Measurements from ENCODE around the gene PLB1. TPM values are rescaled to one million over a fixed set of nuclear protein-coding genes. Genes with fewer than 3 reads are reported as not detected.

Gene PLB1
- total and polyA plus RNA-seq, 9 of the 15 experiments (the other 6 are each of a cell fraction or from before 2014, with no cell fraction given) = 0.01 to 0.09 (median 0.07) TPM; not detected in 2

DNA sequence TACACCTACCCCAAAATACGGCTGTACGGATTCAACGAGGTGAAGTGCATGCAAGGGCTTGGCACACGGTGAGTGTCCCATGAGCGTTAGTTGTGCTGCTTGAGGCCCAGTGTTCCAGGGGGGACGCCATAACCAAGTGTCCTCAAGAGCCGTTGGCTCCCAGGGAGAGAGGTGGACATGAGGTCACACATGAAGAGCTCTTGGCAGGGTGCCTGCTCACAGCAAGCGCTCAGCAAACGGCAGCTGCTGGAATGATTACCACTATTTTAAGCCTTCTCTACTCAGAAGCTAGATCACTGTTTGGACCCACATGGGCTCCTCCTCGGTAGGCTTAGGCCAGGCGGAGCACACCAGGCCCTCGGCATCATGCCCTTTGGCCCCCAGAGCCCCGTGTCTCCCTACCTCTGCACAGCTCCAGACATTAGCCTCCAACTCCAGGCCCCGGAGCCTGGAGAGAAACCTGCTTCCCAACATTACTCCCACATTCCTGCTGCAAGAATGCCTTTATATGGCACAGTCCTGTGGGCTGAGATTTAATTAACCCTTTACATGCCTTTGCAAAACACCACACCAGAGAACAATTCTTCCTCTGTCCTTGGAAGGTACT lies 187.3 kb downstream of the PLB1 start (continued):
- TF ChIP-seq ZNF311 (CRISPR knock-in tag; IDR thresholded peaks at IDR 0.05) = no peak
- no peak for TF ChIP-seq CGGBP1 (CRISPR knock-in tag; IDR thresholded peaks at IDR 0.05)
- TF ChIP-seq TFAM (CRISPR knock-in tag; conservative IDR thresholded peaks at IDR 0.05) = no peak
- TF ChIP-seq, protein P1, sequence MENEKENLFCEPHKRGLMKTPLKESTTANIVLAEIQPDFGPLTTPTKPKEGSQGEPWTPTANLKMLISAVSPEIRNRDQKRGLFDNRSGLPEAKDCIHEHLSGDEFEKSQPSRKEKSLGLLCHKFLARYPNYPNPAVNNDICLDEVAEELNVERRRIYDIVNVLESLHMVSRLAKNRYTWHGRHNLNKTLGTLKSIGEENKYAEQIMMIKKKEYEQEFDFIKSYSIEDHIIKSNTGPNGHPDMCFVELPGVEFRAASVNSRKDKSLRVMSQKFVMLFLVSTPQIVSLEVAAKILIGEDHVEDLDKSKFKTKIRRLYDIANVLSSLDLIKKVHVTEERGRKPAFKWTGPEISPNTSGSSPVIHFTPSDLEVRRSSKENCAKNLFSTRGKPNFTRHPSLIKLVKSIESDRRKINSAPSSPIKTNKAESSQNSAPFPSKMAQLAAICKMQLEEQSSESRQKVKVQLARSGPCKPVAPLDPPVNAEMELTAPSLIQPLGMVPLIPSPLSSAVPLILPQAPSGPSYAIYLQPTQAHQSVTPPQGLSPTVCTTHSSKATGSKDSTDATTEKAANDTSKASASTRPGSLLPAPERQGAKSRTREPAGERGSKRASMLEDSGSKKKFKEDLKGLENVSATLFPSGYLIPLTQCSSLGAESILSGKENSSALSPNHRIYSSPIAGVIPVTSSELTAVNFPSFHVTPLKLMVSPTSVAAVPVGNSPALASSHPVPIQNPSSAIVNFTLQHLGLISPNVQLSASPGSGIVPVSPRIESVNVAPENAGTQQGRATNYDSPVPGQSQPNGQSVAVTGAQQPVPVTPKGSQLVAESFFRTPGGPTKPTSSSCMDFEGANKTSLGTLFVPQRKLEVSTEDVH (IDR thresholded peaks at IDR 0.05; ENCODE audit: low read depth, partially characterized antibody) = no peak
- no peak for TF ChIP-seq ZNF232 (CRISPR knock-in tag; IDR thresholded peaks at IDR 0.05)
- no peak for TF ChIP-seq NCOA4 (IDR thresholded peaks at IDR 0.05; ENCODE audit: partially characterized antibody)
- TF ChIP-seq GATAD2B (IDR thresholded peaks at IDR 0.05; ENCODE audit: borderline replicate concordance) = no peak
- no peak for TF ChIP-seq SETDB1 (IDR thresholded peaks at IDR 0.05; ENCODE audit: low read length)
- TF ChIP-seq LARP7 (IDR thresholded peaks at IDR 0.05) = no peak
- no peak for TF ChIP-seq ZNF239 (CRISPR knock-in tag; IDR thresholded peaks at IDR 0.05)
- TF ChIP-seq TEAD2 (tag; IDR thresholded peaks at IDR 0.05) = peak; percentile 37; the same call in 1 of the 2 replicates
- peak in 1 of 2 experiments; percentile 49; a peak in 1 of 4 replicates for TF ChIP-seq MAZ (CRISPR knock-in tag; conservative IDR thresholded peaks at IDR 0.05 in 1 of 2, IDR thresholded peaks at IDR 0.05 in 1 of 2)
- no peak for TF ChIP-seq CC2D1A (IDR thresholded peaks at IDR 0.05)
- no peak for TF ChIP-seq PYGO2 (tag; IDR thresholded peaks at IDR 0.05)
- TF ChIP-seq JUN (IDR thresholded peaks at IDR 0.05; ENCODE audit: borderline replicate concordance, low read depth, low read length) = 0 out of 2 replicates have a peak, but pooled peaks have one; percentile 56
- TF ChIP-seq JUN (CRISPR knock-in tag; IDR thresholded peaks at IDR 0.05; ENCODE audit: borderline replicate concordance) = no peak
- TF ChIP-seq ZNF24 (IDR thresholded peaks at IDR 0.05) = no peak
- no peak for TF ChIP-seq E2F1 (CRISPR knock-in tag; IDR thresholded peaks at IDR 0.05)
- peak; percentile 97 for TF ChIP-seq L3MBTL2 (IDR thresholded peaks at IDR 0.05)
- no peak for TF ChIP-seq ZFPM2 (CRISPR knock-in tag; IDR thresholded peaks at IDR 0.05)
- TF ChIP-seq HNRNPL (IDR thresholded peaks at IDR 0.05; ENCODE audit: low read depth, low read length) = no peak
- TF ChIP-seq ATF1 (CRISPR knock-in tag; IDR thresholded peaks at IDR 0.05) = no peak
- no peak; the same call in 1 of the 2 replicates for TF ChIP-seq ATF1 (tag; IDR thresholded peaks at IDR 0.05)
- no peak for TF ChIP-seq ZNF224 (CRISPR knock-in tag; IDR thresholded peaks at IDR 0.05)
- TF ChIP-seq, protein P2, sequence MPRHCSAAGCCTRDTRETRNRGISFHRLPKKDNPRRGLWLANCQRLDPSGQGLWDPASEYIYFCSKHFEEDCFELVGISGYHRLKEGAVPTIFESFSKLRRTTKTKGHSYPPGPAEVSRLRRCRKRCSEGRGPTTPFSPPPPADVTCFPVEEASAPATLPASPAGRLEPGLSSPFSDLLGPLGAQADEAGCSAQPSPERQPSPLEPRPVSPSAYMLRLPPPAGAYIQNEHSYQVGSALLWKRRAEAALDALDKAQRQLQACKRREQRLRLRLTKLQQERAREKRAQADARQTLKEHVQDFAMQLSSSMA (CRISPR knock-in tag; IDR thresholded peaks at IDR 0.05) = no peak
- TF ChIP-seq NFRKB (IDR thresholded peaks at IDR 0.05; ENCODE audit: low read depth) = 0 out of 2 replicates have a peak, but pooled peaks have one; percentile 46
- TF ChIP-seq NR2C2 (CRISPR knock-in tag; IDR thresholded peaks at IDR 0.05) = no peak; the same call in 1 of the 2 replicates
- TF ChIP-seq NR2C2 (tag; IDR thresholded peaks at IDR 0.05) = peak; percentile 77

All from K562 (cell line).